T47D (cell line): ENCODE measurements around the gene FAM219B.
"Not testable (repeated sequence)": the region's sequence is repeated elsewhere in the genome, so short reads cannot be mapped to it uniquely, and the experiment has no call there.

Experiments used
- DNase-seq, 2 experiments: peaks; one replicate each; pipeline versions ENCODE4 v3.0.0 to v3.0.0-alpha.2; 2011 to 2012; ENCODE audit warnings: low read depth in 1 of 2, low spot score in 1 of 2
- JUND ChIP-seq: IDR thresholded peaks from 2 replicates; pipeline ENCODE4 v1.6.1; 2012; ENCODE audit warnings: low read depth
- in situ Hi-C: cut with HindIII; loops from 2 replicates; pipeline ENCODE4 v1.10.0; 2016; ENCODE audit warnings: low sequenced_read_pairs, low pct_unique_long_range_greater_than_20kb

Gene FAM219B

GRCh38 chr15:74920456-74920855, 13.8 kb upstream of the FAM219B start:
- no peak for TF ChIP-seq JUND
- no peak for DNase-seq
- in situ Hi-C loops: no loop called here

- in situ Hi-C loops: no loop called here
- DNase-seq: no peak
- no peak for TF ChIP-seq JUND
Observed at GRCh38 chr15:74917676-74918075, 11.0 kb upstream of the FAM219B start.

GRCh38 chr15:74913799-74914198, 7.1 kb upstream of the FAM219B start:
- in situ Hi-C loops, DNase-seq: not testable (repeated sequence)

GRCh38 chr15:74913041-74913440, 6.4 kb upstream of the FAM219B start:
- no peak for DNase-seq
- in situ Hi-C loops: no loop called here
- no peak for TF ChIP-seq JUND

- TF ChIP-seq JUND: no peak
- DNase-seq: no peak
- in situ Hi-C loops: no loop called here
Observed at GRCh38 chr15:74908635-74909034, 2.0 kb upstream of the FAM219B start.

- no peak for DNase-seq
- in situ Hi-C loops: no loop called here
- TF ChIP-seq JUND: no peak
Observed at GRCh38 chr15:74907163-74907870, 666 bp upstream of the FAM219B start.

GRCh38 chr15:74906067-74906449, 593 bp downstream of the FAM219B start:
- TF ChIP-seq JUND: no peak
- in situ Hi-C loops: no loop called here
- DNase-seq: peak in 1 of 2 experiments; percentile 21

- in situ Hi-C loops: no loop called here
- TF ChIP-seq JUND: no peak
- DNase-seq: no peak
Observed at GRCh38 chr15:74904190-74904805, 2.4 kb downstream of the FAM219B start.

- in situ Hi-C loops: no loop called here
- TF ChIP-seq JUND: no peak
- no peak for DNase-seq
Observed at GRCh38 chr15:74903676-74904075, 3.0 kb downstream of the FAM219B start.

GRCh38 chr15:74902295-74903075, 4.2 kb downstream of the FAM219B start:
- DNase-seq: no peak
- in situ Hi-C loops: no loop called here
- TF ChIP-seq JUND: no peak

GRCh38 chr15:74901612-74902063, 5.0 kb downstream of the FAM219B start:
- DNase-seq: peak; percentile 75 to 77
- no peak for TF ChIP-seq JUND
- in situ Hi-C loops: no loop called here

GRCh38 chr15:74897300-74897701, 9.3 kb downstream of the FAM219B start:
- in situ Hi-C loops: no loop called here
- no peak for DNase-seq
- TF ChIP-seq JUND: no peak

- no peak for DNase-seq
- TF ChIP-seq JUND: no peak
- in situ Hi-C loops: no loop called here
Observed at GRCh38 chr15:74896316-74896715, 10.3 kb downstream of the FAM219B start.
